Activated T-helper 1 cell treated with anti-CD3 and anti-CD28 coated beads, Interleukin-2, amount 50 U/mL, for 16 hours (primary cell): ENCODE data around the gene SRPK3.
"Not testable (repeated sequence)": the region's sequence is repeated elsewhere in the genome, so short reads cannot be mapped to it uniquely, and the experiment has no call there.

Experiments used
- DNase-seq, 2 donors: peaks; one replicate each; pipeline ENCODE4 v3.0.0-alpha.2; 2020; ENCODE audit warnings: low read depth in 1 of 2, low spot score in 1 of 2

Gene SRPK3

DNA sequence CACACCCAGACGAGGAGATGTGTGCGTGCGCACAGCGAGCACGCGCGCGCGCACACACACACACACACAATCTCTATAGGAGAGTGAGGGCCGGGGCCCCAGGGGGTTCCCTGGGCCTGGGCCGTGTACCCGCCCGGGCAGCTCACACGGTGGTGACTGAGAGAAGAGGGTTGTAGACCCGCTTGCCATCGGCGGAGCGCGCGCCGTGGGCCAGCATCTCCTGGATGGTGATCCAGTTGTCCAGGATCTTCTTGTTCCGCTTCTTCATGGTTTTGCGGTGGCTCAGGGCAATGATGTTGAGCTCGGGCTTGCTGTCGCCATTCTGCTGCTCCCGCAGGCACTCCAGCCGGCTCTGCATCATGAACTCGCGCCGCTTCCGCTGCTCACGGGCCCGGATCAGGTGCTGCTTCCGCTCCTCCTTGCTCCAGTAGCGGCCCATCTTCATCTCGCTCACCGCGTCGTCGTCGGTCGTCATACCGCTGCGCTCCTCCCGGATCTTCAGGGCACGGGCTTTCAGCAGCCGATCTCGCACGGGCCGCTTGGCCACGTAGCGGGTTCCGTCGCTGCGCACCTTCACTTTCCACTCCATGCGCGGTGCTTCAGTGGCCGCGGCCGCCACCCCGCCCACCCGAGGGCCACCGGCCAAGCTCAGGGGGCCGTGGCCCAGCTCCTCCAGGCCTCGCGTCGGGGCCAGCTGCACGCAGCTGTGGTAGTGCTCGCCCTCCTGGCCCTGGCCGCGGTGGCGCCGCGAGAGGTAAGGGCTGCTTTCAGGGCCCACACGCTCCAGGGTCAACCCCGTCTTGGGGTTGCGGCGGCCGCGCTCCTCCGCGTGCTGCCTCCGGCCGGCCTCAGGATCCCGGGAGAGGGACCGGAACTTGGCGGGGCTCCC, 22.6 kb downstream of the SRPK3 start:
- DNase-seq, result no peak

- DNase-seq, result no peak
Observed at GRCh38 chrX:153804100-153804595, 23.3 kb downstream of the SRPK3 start.

DNA sequence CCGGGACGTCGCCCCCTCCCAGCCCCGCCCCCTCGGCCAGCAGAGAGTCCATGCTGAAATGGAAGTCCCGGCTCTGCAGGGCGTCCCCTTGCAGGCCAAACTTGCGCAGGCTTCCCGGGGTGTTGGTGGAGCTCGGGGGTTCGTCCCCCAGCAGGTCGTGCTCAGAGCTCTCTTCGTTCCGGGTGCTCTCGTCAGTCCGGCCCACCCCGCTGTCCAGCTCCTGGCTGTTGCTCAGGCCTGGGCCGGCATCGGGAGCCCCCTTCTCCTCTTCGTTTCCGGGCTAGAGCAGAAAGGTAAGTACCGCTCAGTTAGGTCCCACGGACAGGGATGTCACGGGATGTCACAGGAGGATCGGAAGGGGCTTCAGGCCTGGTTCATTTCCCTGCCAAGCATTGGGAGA, 23.8 kb downstream of the SRPK3 start:
- DNase-seq, result no peak

DNA sequence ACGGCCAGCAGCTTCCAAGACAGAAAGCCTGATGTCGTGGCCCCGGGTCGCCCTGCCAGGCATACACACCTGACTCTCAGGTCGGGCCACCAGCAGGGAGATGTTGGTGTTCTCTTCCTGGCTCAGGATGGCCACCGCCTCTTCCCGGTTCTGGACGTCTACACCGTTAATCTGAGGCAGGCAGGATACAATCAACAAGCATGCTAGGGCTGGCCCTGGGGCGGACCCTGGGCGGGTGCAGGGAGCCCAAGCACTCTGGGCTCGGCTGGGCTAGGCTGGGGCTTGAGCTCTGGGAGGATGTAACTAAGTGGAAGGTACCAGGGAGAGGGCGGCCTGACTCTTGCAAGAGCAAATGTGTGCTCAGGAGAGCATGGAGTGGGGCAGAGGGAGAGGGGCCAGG, 24.6 kb downstream of the SRPK3 start:
- DNase-seq, result no peak

- DNase-seq, result no peak
Observed at GRCh38 chrX:153806999-153807575, 26.2 kb downstream of the SRPK3 start.

DNA sequence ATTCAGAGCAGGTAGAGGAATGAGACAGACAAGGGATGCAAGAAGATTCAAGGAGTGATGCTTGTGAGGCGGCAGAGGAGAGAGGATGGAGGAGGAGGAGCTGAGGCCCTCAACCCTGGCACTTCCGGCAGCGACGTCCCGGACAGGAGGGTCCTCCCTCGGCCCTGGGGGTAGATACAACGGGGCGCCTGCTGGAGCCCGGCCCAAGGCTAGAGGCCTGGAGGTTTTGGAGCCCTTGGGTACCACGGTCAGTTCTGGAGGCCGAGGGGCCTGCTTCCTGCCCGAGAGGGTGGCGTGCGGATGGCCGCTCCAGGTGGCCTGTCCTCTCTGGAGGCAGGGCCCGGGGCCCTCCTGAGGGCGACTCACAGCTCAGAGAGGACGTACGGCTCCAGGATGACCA, 27.1 kb downstream of the SRPK3 start:
- DNase-seq, result no peak

DNA sequence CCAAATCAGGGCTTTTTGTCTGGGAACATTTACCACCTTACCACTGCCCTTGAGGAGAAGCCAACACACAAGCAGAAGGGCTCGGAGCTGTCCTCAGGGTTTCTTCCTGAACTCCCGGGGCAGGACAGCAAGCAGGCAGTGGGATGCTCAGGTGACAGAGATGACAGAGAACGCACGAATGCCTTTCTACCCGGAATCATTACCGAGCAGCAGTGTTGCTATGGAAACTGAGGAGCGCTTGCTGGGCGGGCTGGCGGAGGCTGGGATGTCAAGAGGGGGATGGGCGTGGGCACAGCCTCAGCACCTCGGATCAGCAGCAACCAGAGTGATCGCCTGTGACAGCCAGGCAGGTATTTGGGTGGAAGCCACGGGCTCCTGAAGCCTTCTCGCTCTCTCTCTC, 31.4 kb downstream of the SRPK3 start:
- DNase-seq, result no peak

- DNase-seq, result no peak
Observed at GRCh38 chrX:153813161-153813560, 32.3 kb downstream of the SRPK3 start.

DNA sequence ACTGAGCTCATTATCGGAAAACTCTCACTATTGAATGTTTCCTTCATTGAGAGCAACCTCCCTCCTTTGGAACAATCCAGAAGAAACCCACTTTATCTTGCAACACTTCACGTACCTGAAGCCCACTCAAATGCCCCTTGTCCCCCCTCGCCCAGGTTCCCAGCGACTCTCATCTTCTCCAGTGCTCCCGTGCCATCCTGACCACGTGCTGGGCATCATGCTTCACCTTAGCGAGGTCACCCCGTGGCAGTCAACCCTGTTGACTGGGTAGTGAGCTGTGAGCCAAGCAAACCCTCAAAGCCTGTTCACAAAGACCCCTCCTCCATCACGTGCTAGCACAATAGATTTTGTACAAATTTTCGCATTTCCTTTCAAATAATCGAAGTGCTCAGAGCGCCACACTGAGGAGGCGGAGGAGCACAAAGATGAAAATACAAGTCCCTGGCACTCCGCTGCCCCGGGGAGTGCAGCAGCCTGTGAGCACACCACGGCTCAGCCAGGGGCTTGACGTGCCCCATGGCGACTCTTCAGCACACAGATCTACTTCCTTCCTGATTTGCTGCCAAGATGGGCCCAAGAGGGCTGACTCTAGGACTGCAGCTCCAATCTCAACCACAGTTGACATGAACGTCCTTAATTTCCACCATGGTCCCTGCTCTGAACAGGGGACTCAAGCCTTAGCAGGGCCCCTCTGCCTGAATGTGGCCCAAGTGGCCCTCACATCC, 33.9 kb downstream of the SRPK3 start:
- DNase-seq, result no peak

GRCh38 chrX:153816831-153817690, 36.2 kb downstream of the SRPK3 start:
- no peak for DNase-seq

- DNase-seq, result not testable (repeated sequence)
Observed at GRCh38 chrX:153818064-153818463, 37.2 kb downstream of the SRPK3 start.

DNA sequence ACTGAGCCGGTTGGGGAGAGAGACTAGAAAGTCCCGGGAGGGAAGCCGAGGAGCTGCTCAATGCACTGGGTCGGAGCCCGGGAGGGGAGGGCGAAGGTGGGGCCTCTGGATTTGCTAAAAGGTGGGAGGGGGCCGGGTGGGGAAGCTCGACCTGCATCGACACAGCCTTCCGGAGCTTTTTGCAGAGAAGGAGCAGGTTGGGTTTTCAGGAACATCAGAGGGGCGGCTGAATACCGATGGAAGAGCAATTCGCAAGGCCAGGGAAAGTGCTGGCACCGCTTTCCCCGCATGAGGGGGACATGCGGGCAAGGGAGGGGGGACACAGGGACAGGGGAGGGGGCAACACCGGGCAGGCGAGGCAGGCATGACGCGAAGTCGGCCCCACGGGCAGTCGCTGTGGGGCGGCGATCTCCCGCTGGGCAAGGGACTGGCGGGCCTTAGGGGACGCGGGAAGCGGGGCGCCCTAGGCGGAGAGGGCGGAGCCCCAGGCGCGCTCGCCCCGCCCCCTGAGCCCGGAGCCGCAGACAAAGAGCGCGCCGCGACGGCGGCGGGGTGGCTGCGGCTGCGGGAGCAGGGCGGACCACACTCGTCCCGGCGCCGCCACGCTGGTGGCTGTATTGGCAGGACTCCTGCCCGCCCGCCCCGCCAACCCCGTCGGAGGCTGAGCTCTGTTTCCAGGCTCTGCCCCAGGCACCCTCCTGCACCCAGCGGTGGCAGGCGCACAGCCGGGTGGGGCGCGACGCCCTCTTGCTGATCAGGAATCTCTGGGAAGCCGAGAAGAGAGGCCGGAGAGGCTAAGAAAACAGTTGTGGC, 37.9 kb downstream of the SRPK3 start:
- DNase-seq, result peak in 1 of 2 donors; percentile 39

- DNase-seq, result no peak
Observed at GRCh38 chrX:153819384-153820040, 38.7 kb downstream of the SRPK3 start.

DNA sequence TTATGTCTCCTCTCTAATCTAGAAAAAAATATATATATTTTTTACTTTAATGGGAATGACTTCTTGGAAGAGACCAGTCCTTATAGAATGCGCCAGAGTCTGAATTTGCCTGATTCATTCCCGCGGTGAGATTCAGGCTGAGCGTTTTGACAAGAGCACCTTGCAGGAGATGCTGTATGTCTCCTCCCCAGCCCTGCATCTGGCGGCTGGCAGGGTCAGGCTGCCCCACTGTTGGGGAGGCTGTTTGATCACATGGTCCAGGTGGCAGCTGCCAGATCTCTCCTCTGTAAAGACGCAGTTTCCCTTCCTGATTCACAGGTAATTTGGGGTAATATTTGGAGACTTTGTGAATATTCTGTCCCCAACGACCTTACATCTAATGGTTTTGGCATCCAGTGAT, 39.8 kb downstream of the SRPK3 start:
- DNase-seq, result no peak

- no peak for DNase-seq
Observed at GRCh38 chrX:153821066-153821465, 40.2 kb downstream of the SRPK3 start.

DNA sequence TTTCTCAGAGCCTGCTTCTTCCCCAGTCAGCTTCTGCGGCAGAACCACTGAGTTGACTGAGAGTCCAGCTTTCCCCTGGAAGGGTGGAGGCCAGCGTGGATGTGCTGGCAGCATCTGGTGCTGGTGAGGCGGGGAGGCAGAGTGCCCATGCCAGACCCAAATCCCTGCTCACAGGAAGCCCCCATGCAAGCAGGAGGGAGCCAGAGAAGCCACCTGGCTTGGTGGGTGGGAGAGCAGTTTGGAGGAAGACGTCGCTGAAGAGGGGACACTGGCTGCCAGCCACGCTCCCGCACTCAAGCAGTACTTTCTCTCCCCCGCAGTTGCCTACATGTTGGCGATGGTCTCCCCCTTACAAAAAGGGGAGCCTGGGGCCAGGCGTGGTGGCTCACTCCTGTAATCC, 43.5 kb downstream of the SRPK3 start:
- no peak for DNase-seq

DNA sequence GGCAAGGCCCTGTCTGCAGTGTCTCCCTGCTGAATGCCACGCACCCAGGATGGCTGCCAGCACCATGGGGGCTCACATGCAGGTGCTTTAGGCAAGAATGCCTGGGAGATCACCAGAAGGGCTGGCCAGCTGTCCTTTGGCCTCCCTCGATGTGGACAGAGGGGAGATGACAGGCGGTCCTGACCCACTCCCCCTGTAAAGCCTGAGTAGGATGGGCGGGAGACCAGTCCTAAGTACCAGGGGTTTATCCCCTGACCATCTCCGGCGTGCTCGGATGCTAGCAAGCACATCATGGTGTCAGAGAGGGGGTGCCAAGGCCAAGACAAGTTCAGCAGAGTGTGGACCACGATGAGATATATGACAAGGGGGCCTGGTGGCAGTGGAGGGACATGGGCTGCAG, 44.2 kb downstream of the SRPK3 start:
- DNase-seq, result no peak

GRCh38 chrX:153827016-153827415, 46.2 kb downstream of the SRPK3 start:
- DNase-seq, result no peak

DNA sequence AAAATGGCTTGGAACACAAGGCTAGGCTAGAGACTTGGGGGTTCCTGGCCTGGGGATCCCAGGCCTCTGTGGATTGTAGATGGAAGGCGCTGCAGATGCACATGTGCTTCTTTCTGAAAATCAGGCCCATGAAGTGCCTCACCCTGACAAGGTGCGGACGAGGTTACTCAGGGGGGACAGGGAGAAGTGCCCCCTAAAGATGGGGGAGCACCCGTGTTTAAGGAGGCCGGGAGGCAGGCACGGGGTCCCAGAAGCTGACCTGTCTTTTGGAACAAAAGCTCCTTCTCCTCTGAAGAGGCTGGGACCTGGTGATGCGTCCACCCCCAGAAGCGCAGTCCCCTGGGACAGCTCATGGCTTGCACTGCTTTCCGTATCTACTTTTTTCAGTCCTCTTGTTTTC, 47.1 kb downstream of the SRPK3 start:
- no peak for DNase-seq

GRCh38 chrX:153828308-153828707, 47.5 kb downstream of the SRPK3 start:
- DNase-seq, result no peak
